PFSK-1 (cell line): ENCODE measurements around the gene RETSAT.

Experiments
- FOXP2 ChIP-seq: optimal IDR thresholded peaks from 2 replicates; pipeline ENCODE3; 2011; ENCODE audit warnings: borderline replicate concordance, control low read depth, inconsistent platforms; ENCODE audit not compliant: insufficient read depth; ENCODE audit errors: extremely low read length, extremely low read depth
- POLR2AphosphoS5 ChIP-seq: IDR thresholded peaks from 2 replicates; pipeline ENCODE4 v1.6.1; 2012; ENCODE audit warnings: low read depth, mild to moderate bottlenecking, control low read depth, low read length, moderate library complexity
- REST ChIP-seq, 2 experiments: IDR thresholded peaks; 2 replicates each; pipeline versions ENCODE4 v1.6.1 to v1.8.0; 2011 to 2012; ENCODE audit warnings: low read depth in 2 of 2, low read length in 2 of 2, control low read depth in 1 of 2, inconsistent platforms in 1 of 2, mild to moderate bottlenecking in 1 of 2, moderate library complexity in 1 of 2; ENCODE audit not compliant: insufficient read depth in 1 of 2
- SIN3A ChIP-seq: IDR thresholded peaks from 2 replicates; pipeline ENCODE4 v1.6.1; 2012; ENCODE audit warnings: mild to moderate bottlenecking, low read length, moderate library complexity, borderline replicate concordance; ENCODE audit not compliant: insufficient read depth
- TAF1 ChIP-seq: IDR thresholded peaks from 2 replicates; pipeline ENCODE4 v1.6.1; 2012; ENCODE audit warnings: low read length, control low read depth, borderline replicate concordance; ENCODE audit not compliant: insufficient read depth

Gene RETSAT

GRCh38 chr2:85327160-85327821 lies 27.0 kb downstream of the RETSAT start:
- TF ChIP-seq FOXP2: no peak
- TF ChIP-seq TAF1: no peak
- TF ChIP-seq REST (IDR thresholded peaks at IDR 0.05; ENCODE audit: insufficient read depth in 1 of 2, low read depth in 2 of 2, low read length in 2 of 2): no peak
- TF ChIP-seq SIN3A: no peak
- no peak for TF ChIP-seq POLR2AphosphoS5

- 0 out of 2 replicates have a peak, but pooled peaks have one; percentile 46 for TF ChIP-seq TAF1
- TF ChIP-seq REST (IDR thresholded peaks at IDR 0.05; ENCODE audit: insufficient read depth in 1 of 2, low read depth in 2 of 2, low read length in 2 of 2): no peak
- TF ChIP-seq SIN3A: 0 out of 2 replicates have a peak, but pooled peaks have one; percentile 29
- no peak for TF ChIP-seq FOXP2
- 0 out of 2 replicates have a peak, but pooled peaks have one; percentile 26 for TF ChIP-seq POLR2AphosphoS5
These were observed 27.7 kb downstream of the RETSAT start for GRCh38 chr2:85326406-85327159.

GRCh38 chr2:85325466-85325811 lies 28.9 kb downstream of the RETSAT start:
- TF ChIP-seq REST (IDR thresholded peaks at IDR 0.05; ENCODE audit: insufficient read depth in 1 of 2, low read depth in 2 of 2, low read length in 2 of 2) (no peak), TAF1 (no peak), POLR2AphosphoS5 (no peak), SIN3A (no peak), FOXP2 (no peak)

GRCh38 chr2:85324639-85325465 lies 29.5 kb downstream of the RETSAT start:
- no peak for TF ChIP-seq POLR2AphosphoS5
- TF ChIP-seq TAF1: no peak
- TF ChIP-seq REST (IDR thresholded peaks at IDR 0.05; ENCODE audit: insufficient read depth in 1 of 2, low read depth in 2 of 2, low read length in 2 of 2): no peak
- no peak for TF ChIP-seq SIN3A
- TF ChIP-seq FOXP2: no peak
